Coronary artery (tissue), 2 donors: Measurements from ENCODE around the gene ACOT7.

Source experiments
- DNase-seq: peaks from one replicate; pipeline ENCODE4 v3.0.0-alpha.2; 2017; ENCODE audit warnings: low spot score
- H3K27ac ChIP-seq, 2 donors: fragments of 200-600 bp; sonication (generic); one replicate each; pipeline ENCODE4 v1.5.1; 2016 to 2019
- H3K4me3 ChIP-seq: fragments of 200-600 bp; sonication (generic); 2 replicates; pipeline ENCODE4 v1.5.1; 2016; ENCODE audit warnings: mild to moderate bottlenecking, moderate library complexity
- CTCF ChIP-seq: fragments of 200-600 bp; sonication (generic); IDR thresholded peaks from one replicate; pipeline ENCODE4 v1.5.1; 2019; ENCODE audit warnings: antibody characterized with exemption

Gene ACOT7

DNA sequence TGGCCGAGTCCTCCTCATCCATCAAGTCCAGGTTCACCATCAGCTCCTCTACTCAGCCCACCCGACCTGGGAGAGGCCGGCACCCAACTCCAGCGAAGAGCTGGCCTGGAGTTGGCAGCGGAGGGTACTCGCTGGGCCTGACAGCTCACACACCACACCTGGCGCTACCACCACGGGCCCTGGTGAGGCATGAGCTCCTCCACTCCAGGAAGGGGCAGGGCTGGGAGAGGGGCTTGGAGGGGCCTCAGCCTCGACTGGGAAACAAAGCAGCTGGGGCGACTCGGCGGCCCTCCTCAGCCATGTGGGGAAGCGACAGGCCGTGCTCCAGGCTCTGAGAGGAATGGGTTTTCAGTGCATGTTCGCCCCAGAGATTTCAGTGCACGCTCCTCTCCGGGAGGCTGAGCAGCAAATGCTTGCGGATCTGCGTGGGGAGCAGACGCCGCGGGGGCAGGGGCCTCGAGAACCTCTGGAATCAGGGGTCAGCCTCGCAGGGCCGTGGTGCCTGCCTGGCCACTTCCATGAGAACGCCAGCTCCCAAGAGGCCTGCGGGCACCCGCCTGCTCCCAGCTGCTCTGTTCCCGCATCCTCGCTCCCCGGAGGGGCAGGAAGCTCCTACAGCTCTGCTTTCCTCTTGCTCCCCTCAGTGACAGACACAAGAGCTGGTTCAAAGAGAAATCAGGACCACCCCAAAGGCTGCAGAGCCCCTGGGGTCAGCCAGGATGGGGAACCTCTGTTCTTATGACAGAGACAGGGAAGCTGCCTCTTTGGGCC is 113.8 kb downstream of the ACOT7 start:
- H3K4me3 ChIP-seq, result no peak overlapping the region
- TF ChIP-seq CTCF, result no peak
- no peak overlapping the region for H3K27ac ChIP-seq
- DNase-seq, result no peak

DNA sequence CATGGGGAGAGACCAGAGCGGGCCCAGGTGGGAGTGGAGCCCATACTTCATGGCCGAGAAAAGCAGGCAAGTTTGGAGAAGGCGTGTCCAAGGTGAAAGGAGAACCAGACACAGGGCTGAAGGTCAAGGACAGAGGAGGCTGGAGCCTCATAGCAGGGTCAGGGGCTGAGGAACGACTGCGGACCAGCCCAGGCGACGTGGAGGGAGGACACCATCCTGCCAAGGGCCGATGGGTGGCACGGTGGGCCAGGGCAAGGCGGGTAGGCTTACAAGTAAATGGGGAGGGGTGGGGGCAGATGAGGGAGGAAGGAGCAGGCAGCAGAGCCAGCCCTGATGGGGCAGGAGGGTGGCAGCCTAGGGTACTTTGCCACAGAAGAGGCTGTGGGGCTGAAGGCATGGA is 114.5 kb downstream of the ACOT7 start:
- H3K4me3 ChIP-seq, result no peak overlapping the region
- H3K27ac ChIP-seq, result no peak overlapping the region
- TF ChIP-seq CTCF, result no peak
- no peak for DNase-seq

GRCh38 chr1:6278263-6278662 is 115.3 kb downstream of the ACOT7 start:
- no peak for TF ChIP-seq CTCF
- no peak for DNase-seq
- no peak overlapping the region for H3K27ac ChIP-seq
- H3K4me3 ChIP-seq, result no peak overlapping the region

GRCh38 chr1:6276811-6277555 is 116.6 kb downstream of the ACOT7 start:
- peak overlapping the region; percentile 56 for H3K4me3 ChIP-seq
- H3K27ac ChIP-seq, result peak overlapping the region in 1 of 2 donors; percentile 77
- TF ChIP-seq CTCF, result no peak
- DNase-seq, result no peak

GRCh38 chr1:6275826-6276782 is 117.5 kb downstream of the ACOT7 start:
- peak overlapping the region; percentile 28 to 77 for H3K27ac ChIP-seq
- peak overlapping the region; percentile 56 for H3K4me3 ChIP-seq
- DNase-seq, result peak; percentile 81
- TF ChIP-seq CTCF, result no peak

DNA sequence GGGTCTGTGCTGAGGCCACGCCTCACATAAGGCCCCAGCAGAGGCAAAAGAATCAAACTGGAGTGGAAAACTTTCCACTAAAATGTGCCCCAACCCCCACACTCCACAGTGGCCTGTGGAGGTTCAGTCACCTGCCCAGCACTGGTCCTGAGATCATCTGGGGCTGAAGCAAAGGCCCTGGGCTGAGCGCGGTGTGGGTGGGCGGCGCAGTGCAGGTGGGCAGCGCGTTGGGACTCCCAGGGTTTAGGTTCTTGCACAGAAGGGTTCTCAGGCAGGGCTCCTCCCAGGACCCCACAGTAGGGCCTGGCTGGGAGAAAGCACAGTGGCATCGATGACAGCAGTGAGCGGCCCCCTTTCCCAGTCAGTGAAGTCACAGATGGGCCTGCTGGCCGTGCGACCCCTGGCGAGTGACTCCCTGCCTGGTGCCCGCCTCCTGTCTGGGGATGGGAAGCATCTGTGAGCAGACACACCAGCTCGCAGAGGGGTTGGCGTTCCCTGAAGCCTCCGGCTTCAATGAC is 118.9 kb downstream of the ACOT7 start:
- DNase-seq, result no peak
- TF ChIP-seq CTCF, result no peak
- H3K4me3 ChIP-seq, result no peak overlapping the region
- H3K27ac ChIP-seq, result no peak overlapping the region
